Uterus (tissue), 4 donors: ENCODE measurements around the gene KRT6A. TPM values are rescaled to one million over a fixed set of nuclear protein-coding genes. Genes with fewer than 3 reads are reported as not detected.

Experiments used
- DNase-seq, 2 donors: peaks; one replicate each; pipeline ENCODE4 v3.0.0-alpha.2; 2019 to 2020
- H3K27ac ChIP-seq, 2 donors: fragments of 200-600 bp; sonication (generic); 1 replicate in 1 of 2; 2 replicates in 1 of 2; pipeline ENCODE4 v1.5.1; 2016 to 2018
- H3K27me3 ChIP-seq, 2 donors: fragments of 200-600 bp; sonication (generic); one replicate each; pipeline ENCODE4 v1.5.1; 2018 to 2019; ENCODE audit warnings: control low read depth in 1 of 2
- H3K36me3 ChIP-seq, 2 donors: fragments of 200-600 bp; sonication (generic); one replicate each; pipeline ENCODE4 v1.5.1; 2019; ENCODE audit warnings: control low read depth in 1 of 2
- H3K4me1 ChIP-seq, 2 donors: fragments of 200-600 bp; sonication (generic); one replicate each; pipeline ENCODE4 v1.5.1; 2018 to 2019; ENCODE audit warnings: control low read depth in 1 of 2
- H3K4me3 ChIP-seq, 2 donors: fragments of 200-600 bp; sonication (generic); 1 replicate in 1 of 2; 2 replicates in 1 of 2; pipeline ENCODE4 v1.5.1; 2018 to 2019; ENCODE audit warnings: mild to moderate bottlenecking in 1 of 2
- H3K9me3 ChIP-seq, 2 donors: fragments of 200-600 bp; sonication (generic); one replicate each; pipeline ENCODE4 v1.5.1; 2019; ENCODE audit warnings: control low read depth in 1 of 2
- POLR2A ChIP-seq, 2 donors: fragments of 450-650 bp; IDR thresholded peaks; one replicate each; pipeline ENCODE4 v1.6.1; 2016; ENCODE audit warnings: antibody characterized with exemption in 2 of 2, mild to moderate bottlenecking in 1 of 2, moderate library complexity in 1 of 2
- intact Hi-C: fragments of 100-400 bp; cut with DNase I; formaldehyde crosslinking; loops from one replicate; pipeline ENCODE4 v1.15.1; 2023; ENCODE audit warnings: low total_unique reads
- total RNA-seq, 4 donors: library from RNA; depleted of rRNA in 3 of 4; stranded (reverse); fragments of >200 nt in 3 of 4; gene quantifications; one replicate each; pipeline versions ENCODE4 v1.1.0 to v1.2.4, GENCODE V29; 2014 to 2023
- TF ChIP-seq, protein P1 (sequence below), 4 experiments: fragments of 200-600 bp in 2 of 4; fragments of 450-650 bp in 2 of 4; sonication (generic) in 2 of 4; IDR thresholded peaks; one replicate each; pipeline ENCODE4 v1.5.1; 2016 to 2019; ENCODE audit warnings: antibody characterized with exemption in 4 of 4, mild to moderate bottlenecking in 2 of 4, moderate library complexity in 1 of 4
- donor health status: DM: yes; HTN: yes; CAD: no.

Gene KRT6A
- total RNA-seq, 4 donors from 2014 or later = 0.90 to 48.5 (median 1.7) TPM; not detected in 1

DNA sequence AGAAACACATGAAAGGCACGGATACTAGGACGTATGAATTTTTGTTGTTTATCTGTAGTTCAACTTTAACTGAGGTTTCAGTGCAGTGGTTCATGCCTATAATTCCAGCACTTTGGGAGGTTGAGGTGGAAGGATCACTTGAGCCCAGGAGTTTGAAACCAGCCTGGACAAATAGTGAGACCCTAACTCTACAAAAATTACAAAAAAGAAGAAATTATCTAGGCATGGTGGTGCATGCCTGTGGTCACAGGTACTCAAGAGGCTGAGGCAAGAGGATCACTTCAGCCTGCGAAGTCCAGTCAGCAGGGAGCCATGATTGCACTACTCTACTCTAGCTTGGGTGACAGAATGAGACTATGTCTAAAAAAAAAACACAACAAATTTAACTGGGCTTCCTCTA is 49.1 kb downstream of the KRT6A start:
- H3K9me3 ChIP-seq = no peaks in the 10 kb centered on the region
- no peak overlapping the region for H3K27ac ChIP-seq
- no peak for DNase-seq
- H3K36me3 ChIP-seq = no peaks in the 10 kb centered on the region
- TF ChIP-seq POLR2A (IDR thresholded peaks at IDR 0.05) = no peak
- TF ChIP-seq, protein P1, sequence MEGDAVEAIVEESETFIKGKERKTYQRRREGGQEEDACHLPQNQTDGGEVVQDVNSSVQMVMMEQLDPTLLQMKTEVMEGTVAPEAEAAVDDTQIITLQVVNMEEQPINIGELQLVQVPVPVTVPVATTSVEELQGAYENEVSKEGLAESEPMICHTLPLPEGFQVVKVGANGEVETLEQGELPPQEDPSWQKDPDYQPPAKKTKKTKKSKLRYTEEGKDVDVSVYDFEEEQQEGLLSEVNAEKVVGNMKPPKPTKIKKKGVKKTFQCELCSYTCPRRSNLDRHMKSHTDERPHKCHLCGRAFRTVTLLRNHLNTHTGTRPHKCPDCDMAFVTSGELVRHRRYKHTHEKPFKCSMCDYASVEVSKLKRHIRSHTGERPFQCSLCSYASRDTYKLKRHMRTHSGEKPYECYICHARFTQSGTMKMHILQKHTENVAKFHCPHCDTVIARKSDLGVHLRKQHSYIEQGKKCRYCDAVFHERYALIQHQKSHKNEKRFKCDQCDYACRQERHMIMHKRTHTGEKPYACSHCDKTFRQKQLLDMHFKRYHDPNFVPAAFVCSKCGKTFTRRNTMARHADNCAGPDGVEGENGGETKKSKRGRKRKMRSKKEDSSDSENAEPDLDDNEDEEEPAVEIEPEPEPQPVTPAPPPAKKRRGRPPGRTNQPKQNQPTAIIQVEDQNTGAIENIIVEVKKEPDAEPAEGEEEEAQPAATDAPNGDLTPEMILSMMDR (IDR thresholded peaks at IDR 0.05) = no peak
- H3K4me3 ChIP-seq = no peak overlapping the region
- intact Hi-C loops = no loop called here
- no peaks in the 10 kb centered on the region for H3K27me3 ChIP-seq
- H3K4me1 ChIP-seq = no peaks in the 10 kb centered on the region

DNA sequence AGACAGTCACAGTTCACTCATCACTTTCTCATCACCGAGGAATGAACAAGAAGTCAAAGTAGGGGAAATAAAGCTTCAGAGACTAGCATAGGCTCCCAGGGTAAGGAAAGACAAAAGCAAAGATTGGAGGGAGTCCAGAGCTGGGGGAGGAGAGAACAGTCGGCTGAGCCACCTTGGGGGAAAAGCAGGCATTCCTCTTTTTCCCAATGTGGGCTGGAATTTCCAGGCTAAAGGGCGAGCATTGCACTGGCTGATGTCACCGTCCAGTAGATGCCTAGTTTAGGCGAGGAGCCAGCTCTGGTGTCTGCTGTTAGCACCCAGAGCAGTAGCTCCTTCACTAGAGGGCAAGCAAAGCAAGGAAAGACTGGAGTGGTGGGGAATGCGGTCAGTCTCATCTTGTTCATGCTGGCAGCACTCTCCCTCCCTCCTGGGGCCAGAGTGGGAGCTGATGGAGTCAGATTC is 50.4 kb downstream of the KRT6A start:
- Histone ChIP-seq H3K4me1 (no peaks in the 10 kb centered on the region), H3K36me3 (no peaks in the 10 kb centered on the region), H3K27ac (no peak overlapping the region), H3K27me3 (no peaks in the 10 kb centered on the region), H3K9me3 (no peaks in the 10 kb centered on the region), H3K4me3 (no peak overlapping the region)
- DNase-seq = no peak
- TF ChIP-seq, protein P1 (IDR thresholded peaks at IDR 0.05) = no peak
- TF ChIP-seq POLR2A (IDR thresholded peaks at IDR 0.05) = no peak
- intact Hi-C loops = no loop called here

DNA sequence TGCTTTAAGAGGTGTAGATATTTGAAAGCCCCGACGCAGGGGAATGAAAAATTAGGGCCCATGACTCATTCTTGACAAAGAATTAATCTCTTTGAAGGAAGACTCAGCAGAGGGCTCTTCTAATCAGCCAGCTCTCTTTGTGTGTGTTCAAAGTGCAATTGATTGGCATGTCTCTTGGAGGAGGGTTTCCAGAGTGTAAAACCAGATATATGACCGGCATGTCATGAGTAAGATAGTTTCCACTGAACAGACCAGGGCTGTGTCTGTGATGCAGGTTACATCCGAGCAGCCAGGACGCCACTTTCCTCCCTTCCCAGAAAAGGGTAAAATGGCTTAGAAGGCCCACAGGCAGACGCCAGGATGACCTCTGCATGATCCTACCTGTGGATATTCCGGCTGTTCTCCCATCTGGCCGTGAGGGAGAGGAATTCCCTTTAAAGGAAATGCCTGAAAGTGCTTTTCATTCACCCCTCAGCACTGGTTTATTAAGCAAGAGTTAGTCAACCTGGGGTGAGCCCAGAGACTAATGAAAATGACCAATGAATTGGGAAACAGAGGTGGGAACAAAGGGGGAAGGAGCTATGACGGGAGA is 51.6 kb downstream of the KRT6A start:
- DNase-seq = no peak
- no peaks in the 10 kb centered on the region for H3K4me1 ChIP-seq
- no peak overlapping the region for H3K27ac ChIP-seq
- H3K36me3 ChIP-seq = no peaks in the 10 kb centered on the region
- no peaks in the 10 kb centered on the region for H3K27me3 ChIP-seq
- no peaks in the 10 kb centered on the region for H3K9me3 ChIP-seq
- intact Hi-C loops = no loop called here
- H3K4me3 ChIP-seq = no peak overlapping the region
- no peak for TF ChIP-seq POLR2A (IDR thresholded peaks at IDR 0.05)
- TF ChIP-seq, protein P1 (IDR thresholded peaks at IDR 0.05) = no peak

DNA sequence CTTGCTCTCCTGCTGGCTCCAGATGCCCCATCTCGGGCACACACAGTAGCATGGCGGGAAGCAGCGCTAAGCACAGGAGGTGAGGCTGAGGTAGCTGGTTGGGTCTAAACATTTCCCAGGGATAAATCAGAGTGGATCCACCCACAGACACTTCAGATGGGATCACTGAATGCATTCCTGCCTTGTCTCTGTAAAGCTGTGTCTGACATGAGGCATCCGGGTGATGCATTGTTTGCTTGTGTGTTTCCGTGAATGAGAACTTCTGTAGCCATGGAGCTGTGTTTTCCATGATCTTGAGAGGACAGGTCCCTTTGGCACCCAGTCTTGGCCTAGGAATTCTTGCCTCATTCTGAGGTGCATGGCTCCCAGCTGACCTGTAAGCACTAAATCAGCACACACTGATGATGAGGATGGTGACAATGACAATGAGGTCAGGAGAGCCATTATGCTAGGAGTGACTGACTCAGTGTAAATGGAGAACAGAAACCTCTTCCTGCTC is 52.2 kb downstream of the KRT6A start:
- TF ChIP-seq, protein P1 (IDR thresholded peaks at IDR 0.05) = no peak
- TF ChIP-seq POLR2A (IDR thresholded peaks at IDR 0.05) = no peak
- no peak overlapping the region for H3K27ac ChIP-seq
- no peak overlapping the region for H3K4me3 ChIP-seq
- H3K27me3 ChIP-seq = no peaks in the 10 kb centered on the region
- no peaks in the 10 kb centered on the region for H3K9me3 ChIP-seq
- DNase-seq = no peak
- intact Hi-C loops = no loop called here
- no peaks in the 10 kb centered on the region for H3K4me1 ChIP-seq
- H3K36me3 ChIP-seq = no peaks in the 10 kb centered on the region

DNA sequence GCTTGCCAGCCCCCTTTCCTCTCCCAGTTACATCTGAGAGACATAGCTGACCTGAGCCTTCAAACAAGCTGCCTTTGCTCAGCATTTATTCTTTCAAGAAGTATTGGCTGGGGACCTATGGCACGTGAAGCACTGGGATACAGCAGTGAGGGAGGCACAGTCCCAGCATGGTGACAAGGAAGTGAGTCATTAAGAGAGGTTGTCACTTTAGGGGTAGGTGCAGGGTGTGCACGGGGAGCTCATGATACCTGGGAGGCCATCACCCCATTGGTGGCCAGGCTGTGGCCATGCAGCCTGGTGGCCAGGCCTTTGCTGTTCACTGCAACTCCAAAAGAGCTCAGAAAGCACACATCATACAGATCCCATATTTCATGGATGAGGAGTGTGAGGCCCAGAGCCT is 53.2 kb downstream of the KRT6A start:
- Histone ChIP-seq H3K36me3 (no peaks in the 10 kb centered on the region), H3K27me3 (no peaks in the 10 kb centered on the region), H3K4me3 (no peak overlapping the region), H3K4me1 (no peaks in the 10 kb centered on the region), H3K27ac (no peak overlapping the region), H3K9me3 (no peaks in the 10 kb centered on the region)
- no peak for TF ChIP-seq POLR2A (IDR thresholded peaks at IDR 0.05)
- TF ChIP-seq, protein P1 (IDR thresholded peaks at IDR 0.05) = no peak
- intact Hi-C loops = no loop called here
- no peak for DNase-seq
